Endodermal cell (in vitro differentiated cells): ENCODE results near the gene TMEM186. TPM values are rescaled to one million over a fixed set of nuclear protein-coding genes. Genes with fewer than 3 reads are reported as not detected.
"Not testable (repeated sequence)": the region's sequence is repeated elsewhere in the genome, so short reads cannot be mapped to it uniquely, and the experiment has no call there.

Experiments used
- DNase-seq: peaks from one replicate; pipeline ENCODE4 v3.0.0-alpha.2; 2017
- H3K27ac ChIP-seq: 2 replicates; pipeline ENCODE4 v1.5.1; 2013; ENCODE audit warnings: mild to moderate bottlenecking, low read depth, low read length, moderate library complexity
- H3K27me3 ChIP-seq: 2 replicates; pipeline ENCODE4 v1.6.1; 2013; ENCODE audit warnings: mild to moderate bottlenecking, low read length, moderate library complexity; ENCODE audit not compliant: insufficient read depth, control insufficient read depth, poor library complexity, severe bottlenecking
- H3K36me3 ChIP-seq: 2 replicates; pipeline ENCODE4 v1.7.0; 2013; ENCODE audit warnings: mild to moderate bottlenecking, low read length, moderate library complexity; ENCODE audit not compliant: control insufficient read depth, insufficient read depth
- H3K4me1 ChIP-seq: one replicate; pipeline ENCODE4 v1.7.0; 2013; ENCODE audit warnings: low read length; ENCODE audit not compliant: control insufficient read depth, insufficient read depth
- H3K4me3 ChIP-seq: 2 replicates; pipeline ENCODE4 v1.5.1; 2013; ENCODE audit warnings: mild to moderate bottlenecking, low read length, moderate library complexity
- H3K9ac ChIP-seq: 2 replicates; pipeline ENCODE4 v1.6.1; 2013; ENCODE audit warnings: mild to moderate bottlenecking, low read length, moderate library complexity; ENCODE audit not compliant: poor library complexity, severe bottlenecking; ENCODE audit errors: extremely low read depth
- H3K9me3 ChIP-seq: 2 replicates; pipeline ENCODE4 v1.6.1; 2013; ENCODE audit warnings: mild to moderate bottlenecking, low read length, moderate library complexity; ENCODE audit not compliant: control insufficient read depth
- H3K27ac Mint-ChIP-seq: 2 replicates; pipeline ENCODE4 v1.8.0; 2020; ENCODE audit warnings: mixed read lengths
- H3K27me3 Mint-ChIP-seq: 2 replicates; pipeline ENCODE4 v1.8.0; 2021; ENCODE audit warnings: mild to moderate bottlenecking, mixed read lengths; ENCODE audit not compliant: insufficient read depth
- H3K36me3 Mint-ChIP-seq: 2 replicates; pipeline ENCODE4 v1.8.0; 2020; ENCODE audit warnings: low read depth, mixed read lengths
- H3K4me1 Mint-ChIP-seq: 2 replicates; pipeline ENCODE4 v1.8.0; 2020; ENCODE audit warnings: mixed read lengths
- H3K4me3 Mint-ChIP-seq: 2 replicates; pipeline ENCODE4 v1.8.0; 2020; ENCODE audit warnings: mild to moderate bottlenecking, moderate library complexity, mixed read lengths
- H3K9me3 Mint-ChIP-seq: 2 replicates; pipeline ENCODE4 v1.8.0; 2020; ENCODE audit warnings: mild to moderate bottlenecking, mixed read lengths
- WGBS, 2 experiments: methylation state at CpG; one replicate each; pipeline versions ENCODE4 v1.1.5 to v1.1.7; 2013; ENCODE audit warnings: missing lambda C conversion rate in 2 of 2, mixed read lengths in 1 of 2; ENCODE audit not compliant: insufficient coverage in 1 of 2, insufficient read length in 1 of 2; 5-methylcytosine and 5-hydroxymethylcytosine counted together
- total RNA-seq, 2 donors: library from RNA; stranded (reverse); fragmentation: NEBNext Ultra II Directional in 1 of 2; extraction: Animal tissue kit (Norgen Biotek cat#: 25700) in 1 of 2; gene quantifications; 2 replicates in 1 of 2; 3 replicates in 1 of 2; pipeline ENCODE4 v1.2.1, GENCODE V29; 2021
- TF ChIP-seq, protein P1 (sequence below): fragments of 200-600 bp; sonication (generic); conservative IDR thresholded peaks from 2 replicates; pipeline ENCODE4 v1.5.0; 2021; ENCODE audit warnings: antibody characterized with exemption, mild to moderate bottlenecking

The TMEM186 gene
- total RNA-seq, 2 donors from 2014 or later: 10.9 to 14.0 TPM

DNA sequence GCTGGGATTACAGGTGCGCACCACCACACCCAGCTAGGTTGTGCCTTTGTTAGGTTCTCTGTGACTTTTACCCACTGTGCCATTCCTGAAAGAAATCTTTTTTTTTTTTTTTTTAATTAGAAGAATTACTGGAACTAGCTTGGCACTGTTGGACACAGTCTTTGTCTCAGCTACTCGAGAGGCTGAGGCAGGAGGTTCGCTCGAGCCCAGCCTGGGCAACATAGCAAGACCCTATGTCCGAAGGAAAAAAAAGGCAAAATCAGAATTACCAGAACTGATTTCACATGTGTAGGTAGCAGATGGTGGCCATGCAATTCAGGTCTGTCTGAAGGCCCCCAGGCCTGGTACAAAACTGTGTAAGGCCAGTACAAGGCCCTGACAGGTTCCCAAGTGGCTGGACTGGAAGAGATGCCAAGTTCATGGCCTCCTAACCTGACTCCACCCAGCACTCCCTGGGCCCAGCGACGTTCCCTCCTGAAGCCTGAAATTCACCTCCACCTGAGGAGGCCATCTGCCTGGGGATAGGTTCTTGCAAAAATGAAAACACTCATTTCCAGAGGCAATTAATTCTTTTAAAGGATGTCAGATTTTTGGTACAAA is 48.4 kb upstream of the TMEM186 start:
- 91 to 94% methylated on average over 4 to 7 of the region's 7 CpGs for WGBS, 2 experiments
- no peaks in the 10 kb centered on the region for H3K9me3 ChIP-seq
- Mint-ChIP-seq H3K9me3 (no peaks in the 10 kb centered on the region), H3K4me1 (peaks cover 35% of the 10 kb centered on the region), H3K36me3 (peaks cover 50% of the 10 kb centered on the region), H3K4me3 (no peak overlapping the region), H3K27me3 (no peaks in the 10 kb centered on the region), H3K27ac (peak overlapping the region; percentile 44)
- no peak overlapping the region for H3K9ac ChIP-seq
- no peak for DNase-seq
- TF ChIP-seq, protein P1, sequence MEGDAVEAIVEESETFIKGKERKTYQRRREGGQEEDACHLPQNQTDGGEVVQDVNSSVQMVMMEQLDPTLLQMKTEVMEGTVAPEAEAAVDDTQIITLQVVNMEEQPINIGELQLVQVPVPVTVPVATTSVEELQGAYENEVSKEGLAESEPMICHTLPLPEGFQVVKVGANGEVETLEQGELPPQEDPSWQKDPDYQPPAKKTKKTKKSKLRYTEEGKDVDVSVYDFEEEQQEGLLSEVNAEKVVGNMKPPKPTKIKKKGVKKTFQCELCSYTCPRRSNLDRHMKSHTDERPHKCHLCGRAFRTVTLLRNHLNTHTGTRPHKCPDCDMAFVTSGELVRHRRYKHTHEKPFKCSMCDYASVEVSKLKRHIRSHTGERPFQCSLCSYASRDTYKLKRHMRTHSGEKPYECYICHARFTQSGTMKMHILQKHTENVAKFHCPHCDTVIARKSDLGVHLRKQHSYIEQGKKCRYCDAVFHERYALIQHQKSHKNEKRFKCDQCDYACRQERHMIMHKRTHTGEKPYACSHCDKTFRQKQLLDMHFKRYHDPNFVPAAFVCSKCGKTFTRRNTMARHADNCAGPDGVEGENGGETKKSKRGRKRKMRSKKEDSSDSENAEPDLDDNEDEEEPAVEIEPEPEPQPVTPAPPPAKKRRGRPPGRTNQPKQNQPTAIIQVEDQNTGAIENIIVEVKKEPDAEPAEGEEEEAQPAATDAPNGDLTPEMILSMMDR: no peak
- H3K27ac ChIP-seq: no peak overlapping the region
- no peaks in the 10 kb centered on the region for H3K4me1 ChIP-seq
- no peak overlapping the region for H3K4me3 ChIP-seq
- H3K36me3 ChIP-seq: peaks cover 38% of the 10 kb centered on the region
- no peaks in the 10 kb centered on the region for H3K27me3 ChIP-seq

DNA sequence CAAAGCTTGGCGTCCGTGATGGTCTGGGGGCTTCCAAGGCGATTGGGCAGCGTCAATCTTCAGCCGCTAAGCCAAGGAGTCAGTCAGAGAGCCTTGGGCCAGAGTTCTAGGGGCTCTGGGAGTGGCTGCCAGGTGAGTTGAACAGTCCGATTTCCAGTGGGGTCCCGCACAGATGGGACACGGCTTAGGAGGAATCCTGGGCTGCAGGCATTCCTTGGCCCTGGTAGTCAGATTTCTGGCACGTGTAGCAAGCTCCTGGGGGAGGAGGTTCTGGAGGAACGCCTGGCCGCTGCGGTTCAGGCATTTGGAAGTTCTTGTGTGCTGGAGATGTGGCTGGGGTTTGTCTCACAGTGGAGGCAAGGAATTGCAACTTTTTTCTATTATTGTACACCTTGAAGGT is 45.9 kb upstream of the TMEM186 start:
- not testable (repeated sequence) for H3K27ac ChIP-seq, H3K4me1 ChIP-seq, H3K9ac ChIP-seq, H3K4me3 Mint-ChIP-seq, H3K27ac Mint-ChIP-seq, H3K27me3 ChIP-seq, H3K9me3 ChIP-seq, H3K9me3 Mint-ChIP-seq, DNase-seq, H3K27me3 Mint-ChIP-seq, H3K4me3 ChIP-seq
- Mint-ChIP-seq H3K4me1 (peaks cover 32% of the 10 kb centered on the region), H3K36me3 (peaks cover 28% of the 10 kb centered on the region)
- WGBS, 2 experiments: 100% methylated on average over 3 to 5 of the region's 12 CpGs
- peaks cover 13% of the 10 kb centered on the region for H3K36me3 ChIP-seq

DNA sequence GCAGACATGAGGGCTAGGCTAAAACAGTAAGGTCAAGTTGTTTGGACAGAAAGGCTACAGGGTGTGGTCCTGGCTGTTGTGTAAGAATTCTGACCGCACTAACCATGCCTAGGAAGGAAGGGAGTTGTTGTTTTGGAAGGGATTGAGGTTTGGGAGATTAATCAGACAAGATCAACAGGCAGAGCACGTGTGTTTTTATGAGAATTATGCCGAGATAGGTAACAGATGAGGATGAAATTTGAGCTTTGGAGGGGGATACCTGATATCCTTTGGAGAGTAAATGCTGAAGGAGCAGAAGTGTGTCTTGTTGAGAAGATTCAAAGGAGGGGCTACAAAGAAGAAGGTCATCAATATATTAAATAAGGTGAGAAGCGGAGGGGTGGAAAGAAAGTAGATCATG is 44.6 kb upstream of the TMEM186 start:
- WGBS, 2 experiments: 73 to 80% methylated on average over 4 of the region's 4 CpGs
- H3K27ac Mint-ChIP-seq: not testable (repeated sequence)

DNA sequence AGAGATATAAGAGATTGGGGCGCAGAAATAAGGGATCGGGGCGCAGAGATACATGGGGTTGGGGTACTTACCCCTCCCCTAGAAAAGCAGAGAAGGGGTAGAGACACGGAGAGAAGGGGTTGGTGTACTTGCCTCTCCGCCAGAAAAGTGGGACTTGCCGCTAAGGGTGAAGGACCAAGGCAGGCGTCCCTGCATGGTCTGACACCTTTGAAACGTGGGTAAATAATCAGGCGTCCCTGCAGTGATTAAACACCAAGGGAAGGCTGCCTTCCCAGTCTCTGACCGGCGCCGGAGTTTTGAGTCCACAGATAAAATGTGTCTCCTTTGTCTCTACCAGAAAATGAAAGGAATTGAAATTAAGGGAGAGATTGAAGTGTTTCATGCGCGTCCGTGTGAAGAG is 40.2 kb upstream of the TMEM186 start:
- not testable (repeated sequence) for H3K36me3 ChIP-seq, H3K9me3 ChIP-seq, H3K4me1 ChIP-seq, DNase-seq, H3K9me3 Mint-ChIP-seq, H3K27ac Mint-ChIP-seq, H3K36me3 Mint-ChIP-seq, H3K27me3 Mint-ChIP-seq, H3K27me3 ChIP-seq, H3K4me3 Mint-ChIP-seq
- H3K4me3 ChIP-seq: peak overlapping the region; percentile 79
- H3K27ac ChIP-seq: peak overlapping the region; percentile 66
- 49 to 62% methylated on average over 10 to 15 of the region's 15 CpGs for WGBS, 2 experiments
- peak overlapping the region; percentile 83 for H3K9ac ChIP-seq
- H3K4me1 Mint-ChIP-seq: peaks cover 23% of the 10 kb centered on the region

More for the DNA sequence above, 44.6 kb upstream of the TMEM186 start:
- H3K9me3 Mint-ChIP-seq, H3K27me3 Mint-ChIP-seq, DNase-seq, H3K36me3 ChIP-seq, H3K27me3 ChIP-seq, H3K9me3 ChIP-seq, H3K4me1 ChIP-seq, H3K4me3 Mint-ChIP-seq, H3K9ac ChIP-seq, H3K4me3 ChIP-seq, H3K27ac ChIP-seq: not testable (repeated sequence)
- peaks cover 32% of the 10 kb centered on the region for H3K4me1 Mint-ChIP-seq
- peaks cover 16% of the 10 kb centered on the region for H3K36me3 Mint-ChIP-seq

DNA sequence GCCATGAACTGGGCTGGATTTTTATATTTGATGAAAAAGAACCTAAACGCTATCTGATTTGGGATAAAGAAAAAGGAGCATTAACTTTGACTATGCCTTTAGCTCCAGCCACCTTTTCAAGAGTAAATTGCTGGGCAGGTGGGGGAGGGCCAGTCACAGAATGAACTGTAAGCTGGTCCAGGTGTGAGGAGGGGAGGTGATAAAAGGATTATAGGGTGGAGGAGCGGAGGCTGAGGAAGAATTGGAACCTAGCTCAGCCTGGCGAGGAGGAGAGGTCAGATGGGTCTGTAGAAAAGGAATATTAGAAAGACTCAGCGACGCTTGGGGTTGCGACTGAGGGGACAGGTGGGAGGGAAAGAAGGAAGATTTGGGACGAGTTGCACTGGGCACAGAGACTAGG is 39.4 kb upstream of the TMEM186 start:
- peaks cover 23% of the 10 kb centered on the region for H3K4me1 Mint-ChIP-seq
- H3K36me3 Mint-ChIP-seq, H3K9me3 Mint-ChIP-seq, H3K9ac ChIP-seq, H3K27ac ChIP-seq, H3K4me1 ChIP-seq, H3K27ac Mint-ChIP-seq, H3K4me3 Mint-ChIP-seq, H3K9me3 ChIP-seq, H3K27me3 ChIP-seq, H3K27me3 Mint-ChIP-seq, H3K36me3 ChIP-seq: not testable (repeated sequence)
- 9 to 75% methylated on average over 2 to 6 of the region's 7 CpGs for WGBS, 2 experiments
- H3K4me3 ChIP-seq: peak overlapping the region; percentile 79
- peak; percentile 78 for DNase-seq
